ENCODE data around the gene HIP1R. TPM values are rescaled to one million over a fixed set of nuclear protein-coding genes. Genes with fewer than 3 reads are reported as not detected.
A peak's percentile ranks its signal among the peaks of the same experiment; 100 is the strongest.

HIP1R gene
- total RNA-seq, 1 donor from 2014 or later = 31.3 TPM

DNA sequence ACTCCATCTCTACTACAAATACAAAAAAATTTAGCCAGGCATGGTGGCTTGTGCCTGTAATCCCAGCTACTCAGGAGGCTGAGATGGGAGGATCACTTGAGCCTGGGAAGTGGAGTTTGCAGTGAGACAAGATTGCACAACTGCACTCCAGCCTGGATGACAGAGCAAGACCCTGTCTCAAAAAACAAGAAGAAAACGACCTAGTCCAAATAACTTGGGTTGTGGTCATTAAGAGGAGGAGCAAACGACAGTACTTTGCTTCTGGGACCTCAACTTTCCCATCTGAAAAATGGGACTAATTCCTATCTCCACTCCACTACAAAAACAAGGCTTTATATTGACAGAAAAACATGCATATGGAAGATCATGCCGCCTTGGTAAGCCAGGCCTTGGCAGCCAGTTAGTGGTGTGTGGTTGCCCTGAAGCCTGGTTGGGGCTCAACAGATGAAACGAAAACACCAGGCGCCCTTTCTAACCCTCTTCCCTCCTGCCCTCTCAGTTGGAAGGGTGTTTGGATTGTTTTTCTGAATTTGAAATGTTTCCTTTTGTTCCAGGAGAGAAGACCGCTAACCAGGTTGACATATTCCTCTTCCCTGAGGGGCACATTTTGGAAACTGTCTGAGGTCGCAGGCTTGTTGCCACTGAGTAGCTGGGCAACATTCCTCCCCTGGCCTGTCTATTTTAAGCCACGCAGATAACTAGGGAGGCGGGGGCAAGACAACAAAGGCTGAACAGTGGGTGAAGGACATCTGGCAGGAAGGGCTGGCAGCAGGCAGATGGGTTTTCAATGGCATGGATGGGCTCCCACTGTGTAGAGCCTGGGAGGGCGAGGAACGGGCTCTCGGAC is 74.4 kb downstream of the HIP1R start:
- DNase-seq (ENCODE audit: extremely low spot score, unreplicated experiment) = no peak
- peak overlapping the region; percentile 64 for H3K27ac Mint-ChIP-seq (ENCODE audit: unreplicated experiment)

More for the DNA sequence above, 74.4 kb downstream of the HIP1R start:
- Mint-ChIP-seq H3K9me3 (ENCODE audit: unreplicated experiment) (no peaks in the 10 kb centered on the region), H3K4me3 (ENCODE audit: unreplicated experiment) (no peak overlapping the region), H3K4me1 (ENCODE audit: unreplicated experiment) (peaks cover 10% of the 10 kb centered on the region), H3K36me3 (ENCODE audit: unreplicated experiment) (no peaks in the 10 kb centered on the region), H3K27me3 (ENCODE audit: unreplicated experiment) (no peaks in the 10 kb centered on the region)
- TF ChIP-seq, protein P1, sequence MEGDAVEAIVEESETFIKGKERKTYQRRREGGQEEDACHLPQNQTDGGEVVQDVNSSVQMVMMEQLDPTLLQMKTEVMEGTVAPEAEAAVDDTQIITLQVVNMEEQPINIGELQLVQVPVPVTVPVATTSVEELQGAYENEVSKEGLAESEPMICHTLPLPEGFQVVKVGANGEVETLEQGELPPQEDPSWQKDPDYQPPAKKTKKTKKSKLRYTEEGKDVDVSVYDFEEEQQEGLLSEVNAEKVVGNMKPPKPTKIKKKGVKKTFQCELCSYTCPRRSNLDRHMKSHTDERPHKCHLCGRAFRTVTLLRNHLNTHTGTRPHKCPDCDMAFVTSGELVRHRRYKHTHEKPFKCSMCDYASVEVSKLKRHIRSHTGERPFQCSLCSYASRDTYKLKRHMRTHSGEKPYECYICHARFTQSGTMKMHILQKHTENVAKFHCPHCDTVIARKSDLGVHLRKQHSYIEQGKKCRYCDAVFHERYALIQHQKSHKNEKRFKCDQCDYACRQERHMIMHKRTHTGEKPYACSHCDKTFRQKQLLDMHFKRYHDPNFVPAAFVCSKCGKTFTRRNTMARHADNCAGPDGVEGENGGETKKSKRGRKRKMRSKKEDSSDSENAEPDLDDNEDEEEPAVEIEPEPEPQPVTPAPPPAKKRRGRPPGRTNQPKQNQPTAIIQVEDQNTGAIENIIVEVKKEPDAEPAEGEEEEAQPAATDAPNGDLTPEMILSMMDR (IDR thresholded peaks at IDR 0.05) = no peak

Other genes starting within 250 kb of the HIP1R start
- not detected in 2 replicates for gene HCAR2, start 132.1 kb upstream of the HIP1R start, total RNA-seq
- gene HCAR3, start 118.6 kb upstream of the HIP1R start, total RNA-seq = not detected in 2 replicates
- gene HCAR1, start 104.6 kb upstream of the HIP1R start, total RNA-seq = 0.21 and 0.37 TPM in 2 replicates
- gene DENR, start 82.6 kb upstream of the HIP1R start, total RNA-seq = 50.2 and 51.9 TPM in 2 replicates
- 0.27 and 0.34 TPM in 2 replicates for gene CCDC62, start 60.9 kb upstream of the HIP1R start, total RNA-seq
- 27.5 and 29.9 TPM in 2 replicates for gene VPS37B, start 60.7 kb downstream of the HIP1R start, total RNA-seq
- 13.1 and 13.4 TPM in 2 replicates for gene ABCB9, start 131.0 kb downstream of the HIP1R start, total RNA-seq
- 16.7 and 20.2 TPM in 2 replicates for gene OGFOD2, start 139.8 kb downstream of the HIP1R start, total RNA-seq
- 166 and 171 TPM in 2 replicates for gene ARL6IP4, start 145.2 kb downstream of the HIP1R start, total RNA-seq